Measurements from ENCODE around the gene BFSP1.

GRCh38 chr20:17493173-17493572 lies 38.0 kb downstream of the BFSP1 start:
- TF ChIP-seq POLR2A (IDR thresholded peaks at IDR 0.05) (no peak), CTCF (IDR thresholded peaks at IDR 0.05) (no peak)
